OCI-LY1 (cell line): ENCODE results near the gene CHSY1.

Experiments
- H2AFZ ChIP-seq: fragments of 200-600 bp; sonication (generic), shearing (Covaris generic); 2 replicates; pipeline ENCODE4 v1.6.0; 2014; ENCODE audit warnings: antibody characterized with exemption, mild to moderate bottlenecking, low read length
- H3F3A ChIP-seq: fragments of 200-600 bp; sonication (generic), shearing (Covaris generic); 2 replicates; pipeline ENCODE4 v1.6.0; 2014; ENCODE audit warnings: mild to moderate bottlenecking, antibody characterized with exemption, low read length, moderate library complexity; ENCODE audit not compliant: insufficient read depth
- H3K27ac ChIP-seq: fragments of 200-600 bp; sonication (generic); 2 replicates; pipeline ENCODE4 v1.5.1; 2014; ENCODE audit warnings: low read length, mixed run types, mild to moderate bottlenecking, low read depth; ENCODE audit not compliant: poor library complexity, severe bottlenecking
- H3K27me3 ChIP-seq: fragments of 200-600 bp; sonication (generic); 2 replicates; pipeline ENCODE4 v1.6.0; 2014; ENCODE audit warnings: antibody characterized with exemption, mild to moderate bottlenecking, low read length, moderate library complexity; ENCODE audit not compliant: insufficient read depth
- H3K36me3 ChIP-seq: fragments of 200-600 bp; sonication (generic); 2 replicates; pipeline ENCODE4 v1.6.1; 2014; ENCODE audit warnings: mild to moderate bottlenecking, antibody characterized with exemption, low read length, moderate library complexity, mixed read lengths; ENCODE audit not compliant: insufficient read depth
- H3K4me1 ChIP-seq: fragments of 200-600 bp; sonication (generic); 2 replicates; pipeline ENCODE4 v1.5.1; 2014; ENCODE audit warnings: mild to moderate bottlenecking, low read length, moderate library complexity; ENCODE audit not compliant: insufficient read depth, severe bottlenecking
- H3K4me2 ChIP-seq: fragments of 200-600 bp; sonication (generic), shearing (Covaris generic); 2 replicates; pipeline ENCODE4 v1.6.1; 2014; ENCODE audit warnings: low read length
- H3K4me3 ChIP-seq: fragments of 200-600 bp; sonication (generic); 2 replicates; pipeline ENCODE4 v1.5.1; 2014; ENCODE audit warnings: low read length, low read depth, mild to moderate bottlenecking, mixed read lengths; ENCODE audit not compliant: poor library complexity, severe bottlenecking
- H3K79me2 ChIP-seq: fragments of 200-600 bp; shearing (Covaris generic); 2 replicates; pipeline ENCODE4 v1.6.1; 2016; ENCODE audit warnings: mixed run types, low read length, mixed read lengths; ENCODE audit not compliant: insufficient read depth
- H3K9ac ChIP-seq: fragments of 200-600 bp; sonication (generic), shearing (Covaris generic); 2 replicates; pipeline ENCODE4 v1.6.1; 2014; ENCODE audit warnings: mild to moderate bottlenecking, low read length, mixed read lengths
- H3K9me2 ChIP-seq: fragments of 200-600 bp; sonication (generic), shearing (Covaris generic); 2 replicates; pipeline ENCODE4 v1.6.1; 2014; ENCODE audit warnings: low read depth, mild to moderate bottlenecking, low read length, mixed read lengths
- H3K9me3 ChIP-seq: fragments of 200-600 bp; shearing (Covaris generic); 2 replicates; pipeline ENCODE4 v1.6.1; 2014; ENCODE audit warnings: low read length, mixed read lengths
- H4K20me1 ChIP-seq: fragments of 200-600 bp; sonication (generic), shearing (Covaris generic); 2 replicates; pipeline ENCODE4 v1.6.0; 2016; ENCODE audit warnings: mild to moderate bottlenecking, low read length; ENCODE audit not compliant: insufficient read depth
- CTCF ChIP-seq: fragments of 200-600 bp; sonication (generic), shearing (Covaris generic); IDR thresholded peaks from 2 replicates; pipeline ENCODE4 v1.5.1; 2017; ENCODE audit warnings: mild to moderate bottlenecking, antibody characterized with exemption, low read length, moderate library complexity, mixed read lengths
- EZH2 ChIP-seq: fragments of 200-600 bp; sonication (generic), shearing (Covaris generic); IDR thresholded peaks from 2 replicates; pipeline ENCODE4 v1.8.0; 2017; ENCODE audit warnings: borderline replicate concordance, mixed run types, mild to moderate bottlenecking, antibody characterized with exemption, low read length, moderate library complexity, mixed read lengths

Gene CHSY1

GRCh38 chr15:101182215-101182614 is 69.6 kb downstream of the CHSY1 start:
- no peak for TF ChIP-seq CTCF
- no peak for TF ChIP-seq EZH2
- no peak overlapping the region for H3K4me3 ChIP-seq
- H4K20me1 ChIP-seq: no peaks in the 10 kb centered on the region
- no peaks in the 10 kb centered on the region for H3K27me3 ChIP-seq
- H3K27ac ChIP-seq: no peak overlapping the region
- peaks cover 14% of the 10 kb centered on the region for H3K36me3 ChIP-seq
- H3K4me1 ChIP-seq: no peaks in the 10 kb centered on the region
- H3K9me3 ChIP-seq: no peaks in the 10 kb centered on the region
- H3K9ac ChIP-seq: no peak overlapping the region
- H3F3A ChIP-seq: no peaks in the 10 kb centered on the region
- H2AFZ ChIP-seq: no peak overlapping the region
- H3K79me2 ChIP-seq: no peaks in the 10 kb centered on the region
- no peak overlapping the region for H3K4me2 ChIP-seq
- H3K9me2 ChIP-seq: no peaks in the 10 kb centered on the region

DNA sequence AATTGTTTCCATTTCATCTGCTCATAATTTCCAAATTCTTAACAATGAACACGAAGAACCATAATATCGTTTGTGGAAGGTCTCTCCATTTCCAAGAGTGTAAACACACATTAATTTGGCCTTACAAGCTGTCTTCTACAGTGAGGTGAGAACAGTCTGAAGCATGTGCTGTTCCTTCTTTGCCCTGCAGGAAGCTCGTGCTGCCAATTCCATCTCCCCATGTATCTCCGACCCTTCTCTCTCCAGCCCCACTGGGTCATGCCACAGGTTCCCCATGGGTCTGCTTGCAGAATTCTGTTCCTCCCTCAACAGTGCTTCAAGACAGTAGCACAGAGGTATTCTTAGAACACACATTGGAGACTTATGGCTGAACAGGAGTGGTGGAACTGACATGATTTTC is 70.5 kb downstream of the CHSY1 start:
- Histone ChIP-seq H3K9me2 (no peaks in the 10 kb centered on the region), H3F3A (no peaks in the 10 kb centered on the region), H3K4me3 (no peak overlapping the region), H3K4me2 (no peak overlapping the region), H3K27me3 (no peaks in the 10 kb centered on the region), H2AFZ (no peak overlapping the region), H3K79me2 (no peaks in the 10 kb centered on the region), H3K9me3 (no peaks in the 10 kb centered on the region), H3K36me3 (peaks cover 14% of the 10 kb centered on the region), H4K20me1 (no peaks in the 10 kb centered on the region), H3K9ac (no peak overlapping the region), H3K27ac (no peak overlapping the region), H3K4me1 (no peaks in the 10 kb centered on the region)
- TF ChIP-seq CTCF: no peak
- TF ChIP-seq EZH2: no peak

DNA sequence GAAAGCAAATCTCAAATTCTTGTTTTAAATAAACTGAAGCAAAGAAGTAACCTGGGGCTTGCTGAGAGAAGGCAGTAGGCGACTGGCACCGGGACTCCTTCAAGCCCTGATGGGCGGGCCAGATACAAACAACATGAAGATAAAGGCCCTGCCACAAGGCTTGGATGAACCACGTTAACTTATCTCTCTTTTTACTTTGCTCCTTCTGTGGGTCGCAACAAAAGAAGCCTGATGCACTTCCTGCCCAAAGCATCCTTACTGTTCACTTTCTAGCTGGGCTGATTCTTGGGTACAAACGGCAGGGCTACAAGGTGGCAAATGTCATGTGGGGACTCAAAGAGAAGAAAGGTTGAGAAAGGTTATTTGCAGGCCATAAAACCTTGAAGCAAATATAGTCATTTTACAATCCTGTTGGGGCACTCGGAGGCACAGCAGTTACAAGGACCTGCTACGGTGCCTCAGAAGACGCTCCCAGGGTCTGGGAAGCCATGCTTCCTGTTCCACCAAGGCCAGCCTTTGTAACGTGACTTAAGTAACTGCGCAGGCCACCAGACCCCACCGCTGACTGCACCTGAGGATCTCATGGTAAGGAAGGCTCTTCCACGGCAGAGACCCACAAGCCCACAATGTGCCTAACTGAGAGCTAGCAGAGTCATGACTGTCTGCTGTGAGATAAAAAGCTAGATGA is 71.1 kb downstream of the CHSY1 start:
- Histone ChIP-seq H3K4me3 (no peak overlapping the region), H3K9ac (no peak overlapping the region), H2AFZ (no peak overlapping the region), H4K20me1 (no peaks in the 10 kb centered on the region), H3F3A (no peaks in the 10 kb centered on the region), H3K9me2 (no peaks in the 10 kb centered on the region), H3K9me3 (no peaks in the 10 kb centered on the region), H3K36me3 (peaks cover 14% of the 10 kb centered on the region), H3K4me2 (no peak overlapping the region), H3K27me3 (no peaks in the 10 kb centered on the region), H3K79me2 (no peaks in the 10 kb centered on the region), H3K27ac (no peak overlapping the region), H3K4me1 (no peaks in the 10 kb centered on the region)
- no peak for TF ChIP-seq CTCF
- TF ChIP-seq EZH2: no peak
